ENCODE measurements around the gene NAXE.
A peak's percentile ranks its signal among the peaks of the same experiment; 100 is the strongest.

Gene NAXE

DNA sequence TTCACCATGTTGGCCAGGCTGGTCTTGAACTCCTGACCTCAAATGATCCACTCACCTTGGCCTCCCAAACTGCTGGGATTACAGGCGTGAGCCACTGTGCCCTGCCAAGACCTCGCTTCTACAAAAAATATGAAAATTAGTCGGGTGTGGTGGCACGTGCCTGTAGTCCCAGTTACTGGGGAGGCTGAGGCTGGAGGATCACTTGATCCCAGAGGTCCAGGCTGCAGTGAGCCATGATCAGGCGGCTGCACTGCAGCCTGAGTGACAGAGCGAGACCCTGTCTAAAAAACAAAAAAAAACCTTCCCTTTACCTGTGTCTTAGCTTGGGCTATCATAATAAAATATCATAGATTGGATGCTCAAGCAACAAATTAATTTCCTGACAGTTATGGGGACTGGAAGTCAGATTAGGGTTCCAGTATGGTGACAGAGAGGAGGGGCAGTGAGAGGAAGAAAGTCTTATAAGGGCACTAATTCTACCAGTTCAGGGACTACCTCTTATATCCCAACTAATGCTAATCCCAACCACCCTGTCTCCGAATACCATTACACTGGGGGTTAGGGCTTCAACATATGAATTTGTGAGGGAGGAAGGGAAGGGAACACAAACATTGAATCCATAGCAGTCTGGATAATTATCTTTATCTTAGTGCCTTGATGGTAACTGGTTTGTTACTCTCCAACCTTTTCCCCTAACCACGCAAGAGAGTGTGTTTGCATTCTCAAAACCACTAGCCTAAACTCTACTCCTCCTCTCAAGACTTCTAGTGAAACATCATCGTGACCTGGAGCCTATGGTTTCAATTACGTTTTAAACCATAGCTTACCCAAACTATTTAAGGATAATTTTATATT is 1.0 kb upstream of the NAXE start:
- TF ChIP-seq, protein P1, sequence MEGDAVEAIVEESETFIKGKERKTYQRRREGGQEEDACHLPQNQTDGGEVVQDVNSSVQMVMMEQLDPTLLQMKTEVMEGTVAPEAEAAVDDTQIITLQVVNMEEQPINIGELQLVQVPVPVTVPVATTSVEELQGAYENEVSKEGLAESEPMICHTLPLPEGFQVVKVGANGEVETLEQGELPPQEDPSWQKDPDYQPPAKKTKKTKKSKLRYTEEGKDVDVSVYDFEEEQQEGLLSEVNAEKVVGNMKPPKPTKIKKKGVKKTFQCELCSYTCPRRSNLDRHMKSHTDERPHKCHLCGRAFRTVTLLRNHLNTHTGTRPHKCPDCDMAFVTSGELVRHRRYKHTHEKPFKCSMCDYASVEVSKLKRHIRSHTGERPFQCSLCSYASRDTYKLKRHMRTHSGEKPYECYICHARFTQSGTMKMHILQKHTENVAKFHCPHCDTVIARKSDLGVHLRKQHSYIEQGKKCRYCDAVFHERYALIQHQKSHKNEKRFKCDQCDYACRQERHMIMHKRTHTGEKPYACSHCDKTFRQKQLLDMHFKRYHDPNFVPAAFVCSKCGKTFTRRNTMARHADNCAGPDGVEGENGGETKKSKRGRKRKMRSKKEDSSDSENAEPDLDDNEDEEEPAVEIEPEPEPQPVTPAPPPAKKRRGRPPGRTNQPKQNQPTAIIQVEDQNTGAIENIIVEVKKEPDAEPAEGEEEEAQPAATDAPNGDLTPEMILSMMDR (IDR thresholded peaks at IDR 0.05; ENCODE audit: low read depth, low read length) = no peak
- in situ Hi-C loops (cut with HindIII; ENCODE audit: low sequenced_read_pairs) = no loop called here
- H3K4me3 ChIP-seq (ENCODE audit: low read depth, low read length) = no peak overlapping the region
- no peak for DNase-seq (ENCODE audit: low read depth, low spot score)

DNA sequence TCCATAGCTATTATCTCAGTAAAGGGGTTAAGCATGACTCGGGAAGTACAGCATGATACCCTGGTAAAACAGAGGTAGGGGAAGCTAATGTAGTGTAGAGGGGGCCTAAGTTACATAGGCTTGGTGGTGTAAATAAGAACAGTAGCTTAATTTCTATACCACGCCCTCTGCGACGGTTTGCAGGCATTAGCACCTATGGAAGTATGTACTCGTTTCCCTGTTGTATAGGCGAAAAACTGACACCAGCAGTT is 470 bp upstream of the NAXE start:
- TF ChIP-seq, protein P1 (IDR thresholded peaks at IDR 0.05; ENCODE audit: low read depth, low read length) = no peak
- no peak for DNase-seq (ENCODE audit: low read depth, low spot score)
- in situ Hi-C loops (cut with HindIII; ENCODE audit: low sequenced_read_pairs) = no loop called here
- peak overlapping the region; percentile 76 for H3K4me3 ChIP-seq (ENCODE audit: low read depth, low read length)

DNA sequence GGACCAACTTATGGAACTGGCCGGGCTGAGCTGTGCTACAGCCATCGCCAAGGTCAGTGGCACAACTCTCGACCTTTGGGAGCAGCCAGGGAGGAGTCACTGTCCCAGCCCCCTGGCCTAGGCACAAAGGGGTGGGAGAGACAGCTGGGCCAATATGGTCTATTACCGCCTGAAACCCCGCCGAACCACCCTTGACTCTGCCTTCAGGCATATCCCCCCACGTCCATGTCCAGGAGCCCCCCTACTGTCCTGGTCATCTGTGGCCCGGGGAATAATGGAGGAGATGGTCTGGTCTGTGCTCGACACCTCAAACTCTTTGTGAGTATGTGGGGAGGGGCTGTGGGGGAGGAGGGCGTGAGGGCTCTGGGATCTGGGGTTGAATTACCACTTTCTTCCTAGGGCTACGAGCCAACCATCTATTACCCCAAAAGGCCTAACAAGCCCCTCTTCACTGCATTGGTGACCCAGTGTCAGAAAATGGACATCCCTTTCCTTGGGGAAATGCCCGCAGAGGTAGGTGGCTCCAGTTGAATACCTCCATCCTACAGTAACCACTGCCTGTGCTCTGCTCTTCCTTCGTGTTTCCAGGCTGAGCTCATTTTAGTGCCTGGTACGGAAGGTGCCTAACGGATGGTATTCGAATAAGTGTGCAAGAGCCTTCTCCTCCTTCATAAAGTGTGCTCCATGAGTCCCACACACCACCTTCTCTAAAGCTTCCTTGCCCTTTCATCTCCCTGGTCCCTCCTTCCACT is 758 bp downstream of the NAXE start:
- H3K4me3 ChIP-seq (ENCODE audit: low read depth, low read length) = peak overlapping the region; percentile 76

DNA sequence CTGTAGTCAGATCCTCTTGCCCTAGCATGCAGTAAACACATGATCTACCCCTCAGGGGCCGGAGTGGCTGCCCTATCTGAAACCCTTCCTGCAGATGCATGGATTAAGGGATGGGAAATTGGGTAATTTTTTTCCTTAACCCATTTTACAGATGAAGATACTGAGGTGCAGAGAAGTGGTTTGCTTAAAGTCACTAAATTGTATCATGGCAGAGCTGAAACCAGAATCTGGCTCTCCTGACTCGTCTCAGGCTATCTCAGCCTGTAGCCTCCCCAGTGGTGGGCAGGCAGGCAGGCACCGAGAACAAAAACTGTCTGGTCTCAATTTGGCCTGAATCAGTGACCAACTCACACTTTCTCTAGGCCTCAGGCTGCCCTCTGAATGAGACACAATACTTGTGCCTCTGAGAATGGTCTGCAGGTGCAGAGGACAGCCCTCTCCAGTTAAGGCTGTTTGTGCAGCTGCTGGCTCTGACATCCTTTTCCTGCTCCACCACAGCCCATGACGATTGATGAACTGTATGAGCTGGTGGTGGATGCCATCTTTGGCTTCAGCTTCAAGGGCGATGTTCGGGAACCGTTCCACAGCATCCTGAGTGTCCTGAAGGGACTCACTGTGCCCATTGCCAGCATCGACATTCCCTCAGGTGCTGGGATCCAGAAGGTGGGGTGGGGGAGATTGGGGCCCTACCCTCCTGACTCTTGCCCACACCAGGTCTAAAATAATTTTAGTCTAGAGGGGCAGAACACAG is 1.5 kb downstream of the NAXE start:
- DNase-seq (ENCODE audit: low read depth, low spot score) = no peak
- in situ Hi-C loops (cut with HindIII; ENCODE audit: low sequenced_read_pairs) = no loop called here
- TF ChIP-seq, protein P1 (IDR thresholded peaks at IDR 0.05; ENCODE audit: low read depth, low read length) = no peak
- no peak overlapping the region for H3K4me3 ChIP-seq (ENCODE audit: low read depth, low read length)

More for the DNA sequence above, 758 bp downstream of the NAXE start:
- no peak for DNase-seq (ENCODE audit: low read depth, low spot score)
- TF ChIP-seq, protein P1 (IDR thresholded peaks at IDR 0.05; ENCODE audit: low read depth, low read length) = no peak
- in situ Hi-C loops (cut with HindIII; ENCODE audit: low sequenced_read_pairs) = no loop called here

DNA sequence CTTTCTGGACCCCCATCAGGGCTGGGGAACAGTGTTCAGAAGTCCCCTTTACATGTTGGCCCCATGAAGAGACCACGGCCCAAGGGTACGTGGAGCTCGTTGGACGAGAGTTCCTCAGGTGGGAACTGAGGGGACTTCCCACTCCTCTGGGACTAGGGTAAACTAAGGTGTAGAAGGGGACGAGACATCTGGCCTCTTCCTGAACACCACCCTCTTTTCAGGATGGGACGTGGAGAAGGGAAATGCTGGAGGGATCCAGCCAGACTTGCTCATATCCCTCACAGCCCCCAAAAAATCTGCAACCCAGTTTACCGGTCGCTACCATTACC is 2.0 kb downstream of the NAXE start:
- DNase-seq (ENCODE audit: low read depth, low spot score) = no peak
- H3K4me3 ChIP-seq (ENCODE audit: low read depth, low read length) = no peak overlapping the region
- in situ Hi-C loops (cut with HindIII; ENCODE audit: low sequenced_read_pairs) = no loop called here
- TF ChIP-seq, protein P1 (IDR thresholded peaks at IDR 0.05; ENCODE audit: low read depth, low read length) = no peak

DNA sequence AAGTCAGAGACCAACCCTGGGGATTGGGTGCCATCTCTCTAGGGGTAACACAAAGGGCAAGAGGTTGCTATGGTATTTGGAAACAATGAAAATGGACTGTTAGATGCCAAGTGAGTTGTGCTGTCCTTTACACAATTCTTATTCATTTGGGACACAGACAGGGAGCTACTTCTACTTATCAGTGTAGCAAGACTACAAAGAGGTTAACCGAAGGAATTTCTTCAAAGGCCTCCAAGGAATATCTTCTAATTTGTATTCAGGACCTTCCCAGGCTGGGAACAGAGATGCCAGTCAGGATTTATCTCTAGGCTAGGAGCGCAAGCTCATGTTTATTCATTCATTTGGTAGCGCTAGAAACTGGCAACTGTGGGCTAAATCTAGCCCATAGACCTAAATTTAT is 2.6 kb downstream of the NAXE start:
- no peak for DNase-seq (ENCODE audit: low read depth, low spot score)
- in situ Hi-C loops (cut with HindIII; ENCODE audit: low sequenced_read_pairs) = no loop called here
- TF ChIP-seq, protein P1 (IDR thresholded peaks at IDR 0.05; ENCODE audit: low read depth, low read length) = no peak
- H3K4me3 ChIP-seq (ENCODE audit: low read depth, low read length) = no peak overlapping the region

All from astrocyte of the spinal cord (primary cell).